GM20000 (cell line): ENCODE data around the gene FAM124A.

Experiments used
- DNase-seq: peaks from one replicate; pipeline ENCODE4 v3.0.0; 2012; ENCODE audit warnings: low spot score
- TF ChIP-seq, protein P1 (sequence below): IDR thresholded peaks from 2 replicates; pipeline ENCODE4 v1.5.1; 2012; ENCODE audit warnings: mild to moderate bottlenecking, control low read depth; ENCODE audit errors: extremely low read depth, missing control alignments

The FAM124A gene

DNA sequence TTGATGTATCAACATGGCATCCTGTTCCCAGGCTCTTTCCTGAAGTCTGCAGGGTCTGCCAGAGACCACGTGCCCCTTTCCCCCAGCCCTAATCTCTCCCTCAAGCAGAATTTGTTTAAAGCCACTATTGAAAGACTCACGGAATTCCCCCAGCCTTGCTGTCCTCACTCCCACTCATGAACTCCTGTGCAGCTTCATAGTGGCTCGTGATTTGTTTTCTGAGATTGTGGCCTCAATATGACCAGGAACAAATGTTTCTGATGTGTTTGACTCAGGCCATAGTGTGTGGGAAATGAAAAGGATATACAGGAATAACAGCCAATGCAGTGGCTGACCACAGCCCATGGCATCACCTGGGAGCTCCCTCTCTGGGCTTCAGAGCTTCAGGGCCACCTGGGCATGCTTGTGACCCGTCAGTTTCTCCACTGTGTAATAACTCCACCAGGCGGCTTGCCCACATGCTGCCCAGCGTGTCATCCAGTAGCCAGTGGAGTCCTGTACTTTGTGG lies 109.2 kb downstream of the FAM124A start:
- DNase-seq, result peak; percentile 50

DNA sequence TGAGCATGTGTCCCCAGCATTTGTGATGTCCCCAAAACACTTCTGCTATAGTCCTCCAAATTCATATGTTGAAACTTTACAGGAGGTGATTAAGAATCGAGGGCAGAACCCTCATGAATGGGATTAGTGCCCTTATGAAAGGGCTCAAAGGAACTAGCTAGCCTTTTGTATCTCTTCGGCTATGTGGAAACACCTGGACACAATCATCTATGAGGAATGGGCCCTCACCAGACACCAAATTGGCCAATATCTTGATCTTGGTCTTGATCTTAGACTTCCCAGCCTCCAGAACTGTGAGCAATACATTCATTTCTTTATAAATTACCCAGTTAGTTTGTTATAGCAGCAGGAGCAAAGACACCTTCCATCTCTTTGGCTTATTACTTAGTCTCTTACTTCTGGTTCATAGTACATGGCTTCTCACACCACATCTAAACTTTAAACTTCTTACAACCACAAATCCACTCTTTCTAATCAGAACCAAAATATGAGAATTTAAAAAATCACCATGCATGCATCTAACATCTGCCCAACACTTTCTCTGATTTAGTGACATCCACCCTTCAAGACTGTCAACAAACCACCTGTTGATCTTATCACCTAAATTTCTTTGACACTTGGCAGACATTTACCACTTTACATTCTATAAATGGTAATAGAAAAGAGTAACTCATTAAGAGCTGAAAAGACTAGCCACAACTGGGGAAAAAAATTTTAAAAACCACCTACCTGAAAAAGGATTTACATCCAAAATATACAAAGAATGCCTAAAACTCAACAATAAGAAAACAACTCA lies 110.6 kb downstream of the FAM124A start:
- TF ChIP-seq, protein P1, sequence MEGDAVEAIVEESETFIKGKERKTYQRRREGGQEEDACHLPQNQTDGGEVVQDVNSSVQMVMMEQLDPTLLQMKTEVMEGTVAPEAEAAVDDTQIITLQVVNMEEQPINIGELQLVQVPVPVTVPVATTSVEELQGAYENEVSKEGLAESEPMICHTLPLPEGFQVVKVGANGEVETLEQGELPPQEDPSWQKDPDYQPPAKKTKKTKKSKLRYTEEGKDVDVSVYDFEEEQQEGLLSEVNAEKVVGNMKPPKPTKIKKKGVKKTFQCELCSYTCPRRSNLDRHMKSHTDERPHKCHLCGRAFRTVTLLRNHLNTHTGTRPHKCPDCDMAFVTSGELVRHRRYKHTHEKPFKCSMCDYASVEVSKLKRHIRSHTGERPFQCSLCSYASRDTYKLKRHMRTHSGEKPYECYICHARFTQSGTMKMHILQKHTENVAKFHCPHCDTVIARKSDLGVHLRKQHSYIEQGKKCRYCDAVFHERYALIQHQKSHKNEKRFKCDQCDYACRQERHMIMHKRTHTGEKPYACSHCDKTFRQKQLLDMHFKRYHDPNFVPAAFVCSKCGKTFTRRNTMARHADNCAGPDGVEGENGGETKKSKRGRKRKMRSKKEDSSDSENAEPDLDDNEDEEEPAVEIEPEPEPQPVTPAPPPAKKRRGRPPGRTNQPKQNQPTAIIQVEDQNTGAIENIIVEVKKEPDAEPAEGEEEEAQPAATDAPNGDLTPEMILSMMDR, result no peak
- no peak for DNase-seq

More for the DNA sequence above, 109.2 kb downstream of the FAM124A start:
- TF ChIP-seq, protein P1, result no peak

DNA sequence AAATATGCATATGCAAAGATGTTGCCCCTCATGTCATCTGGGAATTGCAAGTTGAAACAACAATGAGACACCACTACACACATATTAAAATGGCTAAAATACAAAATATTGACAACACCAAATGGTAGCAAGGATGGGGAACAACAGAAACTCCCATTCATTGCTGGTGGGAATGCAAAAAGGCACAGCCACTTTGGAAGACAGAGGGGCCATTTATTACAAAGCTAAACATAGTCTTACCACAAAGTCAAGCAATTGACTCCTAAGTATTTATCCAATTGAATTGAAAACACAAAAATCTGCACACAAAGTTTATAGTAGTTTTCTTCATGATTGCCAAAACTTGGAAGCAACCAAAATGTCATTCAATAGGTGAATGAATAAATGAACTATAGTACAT lies 111.2 kb downstream of the FAM124A start:
- TF ChIP-seq, protein P1, result no peak
- DNase-seq, result no peak

DNA sequence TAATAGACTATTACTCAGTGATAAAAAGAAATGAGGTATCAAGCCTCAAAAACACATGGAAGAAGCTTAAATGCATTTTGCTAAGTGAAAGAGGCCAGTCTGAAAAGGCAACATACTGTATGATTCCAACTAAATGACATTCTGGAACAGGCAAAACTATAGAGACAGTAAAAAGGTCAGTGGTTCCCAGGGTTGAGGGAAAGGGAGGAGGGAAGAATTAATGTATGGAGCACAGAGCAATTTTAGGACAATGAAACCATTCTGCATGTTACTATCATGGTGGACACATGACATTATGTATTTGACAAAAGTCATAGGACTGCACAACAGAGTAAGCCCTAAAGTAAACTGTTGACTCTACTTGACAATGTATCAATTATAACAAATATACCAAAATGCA lies 111.6 kb downstream of the FAM124A start:
- TF ChIP-seq, protein P1, result no peak
- DNase-seq, result no peak
